ENCODE measurements around the gene MALRD1.

Gene MALRD1

GRCh38 chr10:19200211-19200610 is 151.6 kb downstream of the MALRD1 start:
- no peak for DNase-seq (ENCODE audit: extremely low read depth, low read depth)
- TF ChIP-seq CTCF (IDR thresholded peaks at IDR 0.05; ENCODE audit: low read depth, low read length) = no peak

- no peak for DNase-seq (ENCODE audit: extremely low read depth, low read depth)
- TF ChIP-seq CTCF (IDR thresholded peaks at IDR 0.05; ENCODE audit: low read depth, low read length) = no peak
Observed at GRCh38 chr10:19204246-19204917, 155.8 kb downstream of the MALRD1 start.

GRCh38 chr10:19209319-19209718 is 160.7 kb downstream of the MALRD1 start:
- no peak for DNase-seq (ENCODE audit: extremely low read depth, low read depth)

GRCh38 chr10:19212590-19212989 is 164.0 kb downstream of the MALRD1 start:
- no peak for TF ChIP-seq CTCF (IDR thresholded peaks at IDR 0.05; ENCODE audit: low read depth, low read length)
- no peak for DNase-seq (ENCODE audit: extremely low read depth, low read depth)

More at GRCh38 chr10:19209319-19209718, 160.7 kb downstream of the MALRD1 start:
- TF ChIP-seq CTCF (IDR thresholded peaks at IDR 0.05; ENCODE audit: low read depth, low read length) = no peak

- TF ChIP-seq CTCF (IDR thresholded peaks at IDR 0.05; ENCODE audit: low read depth, low read length) = no peak
- no peak for DNase-seq (ENCODE audit: extremely low read depth, low read depth)
Observed at GRCh38 chr10:19221216-19221615, 172.6 kb downstream of the MALRD1 start.

- TF ChIP-seq CTCF (IDR thresholded peaks at IDR 0.05; ENCODE audit: low read depth, low read length) = no peak
- no peak for DNase-seq (ENCODE audit: extremely low read depth, low read depth)
Observed at GRCh38 chr10:19226025-19226424, 177.4 kb downstream of the MALRD1 start.

- no peak for TF ChIP-seq CTCF (IDR thresholded peaks at IDR 0.05; ENCODE audit: low read depth, low read length)
- DNase-seq (ENCODE audit: extremely low read depth, low read depth) = no peak
Observed at GRCh38 chr10:19231034-19231433, 182.4 kb downstream of the MALRD1 start.
